ENCODE measurements around the gene BCL2L13.

DNA sequence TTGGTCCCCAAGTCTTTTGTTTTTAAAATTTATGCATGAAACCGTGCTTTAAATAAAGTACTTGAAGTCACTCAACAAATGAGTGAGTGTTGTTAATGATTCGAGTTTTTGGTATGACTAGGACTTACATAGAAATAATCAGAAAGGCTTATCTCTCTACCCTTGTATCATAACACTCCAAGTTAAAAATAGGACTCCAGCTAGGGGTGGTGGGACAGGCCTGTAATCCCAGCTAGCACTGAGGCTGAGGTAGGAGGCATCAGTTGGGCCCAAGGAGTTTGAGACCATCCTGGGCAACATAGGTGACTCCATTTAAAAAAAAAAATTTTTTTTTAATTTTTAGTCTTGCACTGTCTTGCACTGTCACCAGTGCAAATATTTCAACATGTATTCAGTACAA lies 55.6 kb downstream of the BCL2L13 start:
- TF ChIP-seq, protein P1, sequence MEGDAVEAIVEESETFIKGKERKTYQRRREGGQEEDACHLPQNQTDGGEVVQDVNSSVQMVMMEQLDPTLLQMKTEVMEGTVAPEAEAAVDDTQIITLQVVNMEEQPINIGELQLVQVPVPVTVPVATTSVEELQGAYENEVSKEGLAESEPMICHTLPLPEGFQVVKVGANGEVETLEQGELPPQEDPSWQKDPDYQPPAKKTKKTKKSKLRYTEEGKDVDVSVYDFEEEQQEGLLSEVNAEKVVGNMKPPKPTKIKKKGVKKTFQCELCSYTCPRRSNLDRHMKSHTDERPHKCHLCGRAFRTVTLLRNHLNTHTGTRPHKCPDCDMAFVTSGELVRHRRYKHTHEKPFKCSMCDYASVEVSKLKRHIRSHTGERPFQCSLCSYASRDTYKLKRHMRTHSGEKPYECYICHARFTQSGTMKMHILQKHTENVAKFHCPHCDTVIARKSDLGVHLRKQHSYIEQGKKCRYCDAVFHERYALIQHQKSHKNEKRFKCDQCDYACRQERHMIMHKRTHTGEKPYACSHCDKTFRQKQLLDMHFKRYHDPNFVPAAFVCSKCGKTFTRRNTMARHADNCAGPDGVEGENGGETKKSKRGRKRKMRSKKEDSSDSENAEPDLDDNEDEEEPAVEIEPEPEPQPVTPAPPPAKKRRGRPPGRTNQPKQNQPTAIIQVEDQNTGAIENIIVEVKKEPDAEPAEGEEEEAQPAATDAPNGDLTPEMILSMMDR (conservative IDR thresholded peaks at IDR 0.05 in 1 of 2, IDR thresholded peaks at IDR 0.05 in 1 of 2; ENCODE audit: extremely low read depth in 1 of 2, insufficient read depth in 1 of 2, low read depth in 1 of 2, low read length in 2 of 2) = no peak
- TF ChIP-seq EZH2 (IDR thresholded peaks at IDR 0.05; ENCODE audit: borderline replicate concordance, low read length) = no peak
